Measurements from ENCODE around the gene MMP23B. TPM values are rescaled to one million over a fixed set of nuclear protein-coding genes. Genes with fewer than 3 reads are reported as not detected.
"Not testable (repeated sequence)": the region's sequence is repeated elsewhere in the genome, so short reads cannot be mapped to it uniquely, and the experiment has no call there.

Gene MMP23B
- polyA plus RNA-seq, 1 donor: 44.9 TPM

GRCh38 chr1:1666526-1666925, 34.6 kb downstream of the MMP23B start:
- no peak for DNase-seq (ENCODE audit: low read depth)

- no peak for DNase-seq (ENCODE audit: low read depth)
These were observed 37.8 kb downstream of the MMP23B start for GRCh38 chr1:1669468-1670440.

- no peak for DNase-seq (ENCODE audit: low read depth)
These were observed 38.9 kb downstream of the MMP23B start for GRCh38 chr1:1670866-1671265.

- no peak for DNase-seq (ENCODE audit: low read depth)
These were observed 39.6 kb downstream of the MMP23B start for GRCh38 chr1:1671365-1672119.

- no peak for DNase-seq (ENCODE audit: low read depth)
These were observed 40.4 kb downstream of the MMP23B start for GRCh38 chr1:1672181-1672965.

GRCh38 chr1:1674806-1675205, 42.8 kb downstream of the MMP23B start:
- not testable (repeated sequence) for DNase-seq (ENCODE audit: low read depth)

GRCh38 chr1:1675218-1675617, 43.2 kb downstream of the MMP23B start:
- DNase-seq (ENCODE audit: low read depth): not testable (repeated sequence)

- DNase-seq (ENCODE audit: low read depth): not testable (repeated sequence)
These were observed 44.1 kb downstream of the MMP23B start for GRCh38 chr1:1676087-1676486.

GRCh38 chr1:1677718-1678580, 46.0 kb downstream of the MMP23B start:
- DNase-seq (ENCODE audit: low read depth): no peak

- no peak for DNase-seq (ENCODE audit: low read depth)
These were observed 46.8 kb downstream of the MMP23B start for GRCh38 chr1:1678581-1679380.

DNA sequence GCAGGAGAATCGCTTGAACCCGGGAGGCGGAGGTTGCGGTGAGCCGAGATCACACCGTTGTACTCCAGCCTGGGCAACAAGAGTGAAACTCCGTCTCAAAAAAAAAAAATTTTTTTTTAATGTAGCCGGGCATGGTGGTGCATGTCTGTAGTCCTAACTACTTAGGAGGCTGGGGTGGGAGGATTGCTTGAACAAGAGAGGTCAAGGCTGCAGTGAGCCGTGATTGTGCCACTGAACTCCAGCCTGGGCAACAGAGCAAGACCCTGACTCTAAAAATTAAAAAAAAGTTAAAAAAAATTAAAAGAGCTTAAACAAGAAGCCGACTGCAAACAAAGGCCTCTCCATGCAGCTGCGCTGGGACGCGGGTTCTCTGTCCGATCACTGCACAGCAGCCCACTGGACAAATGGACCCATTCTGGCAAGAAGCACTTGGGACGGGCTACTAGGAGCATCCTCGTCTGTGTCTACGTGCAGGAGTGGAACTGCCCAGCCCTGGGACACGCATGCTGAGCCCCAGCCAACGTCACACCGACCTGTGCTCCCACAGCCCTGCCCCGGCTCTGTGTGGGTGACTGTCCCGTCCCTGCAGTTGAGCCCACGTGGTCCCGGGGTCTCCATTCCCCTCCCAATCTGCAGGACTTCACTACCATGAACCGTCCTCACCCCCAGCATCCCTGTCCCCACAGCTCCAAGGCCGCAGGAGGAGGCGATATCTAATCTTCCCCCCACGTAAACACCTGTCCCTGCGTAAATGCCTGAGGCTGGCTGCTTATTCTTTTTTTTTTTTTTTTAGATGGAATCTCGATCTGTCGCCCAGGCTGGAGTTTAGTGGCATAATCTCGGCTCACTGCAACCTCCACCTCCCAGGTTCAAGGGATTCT, 48.3 kb downstream of the MMP23B start:
- DNase-seq (ENCODE audit: low read depth): no peak

DNA sequence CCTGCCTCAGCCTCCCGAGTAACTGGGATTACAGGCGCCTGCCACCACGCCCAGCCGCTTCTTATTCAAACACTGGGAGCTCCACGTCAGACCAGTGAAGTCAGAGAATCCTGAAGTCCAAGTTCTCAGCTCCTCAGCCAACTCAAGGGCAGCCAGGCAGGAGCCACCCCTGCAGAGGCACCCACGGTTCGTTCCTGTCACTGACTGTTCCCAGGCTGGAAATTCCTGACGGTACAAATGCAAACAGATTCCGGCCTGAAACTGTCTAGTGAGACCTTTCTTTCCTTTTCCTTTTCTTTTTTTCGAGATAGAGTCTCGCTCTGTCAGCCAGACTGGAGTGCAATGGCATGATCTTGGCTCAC, 48.9 kb downstream of the MMP23B start:
- no peak for DNase-seq (ENCODE audit: low read depth)

DNA sequence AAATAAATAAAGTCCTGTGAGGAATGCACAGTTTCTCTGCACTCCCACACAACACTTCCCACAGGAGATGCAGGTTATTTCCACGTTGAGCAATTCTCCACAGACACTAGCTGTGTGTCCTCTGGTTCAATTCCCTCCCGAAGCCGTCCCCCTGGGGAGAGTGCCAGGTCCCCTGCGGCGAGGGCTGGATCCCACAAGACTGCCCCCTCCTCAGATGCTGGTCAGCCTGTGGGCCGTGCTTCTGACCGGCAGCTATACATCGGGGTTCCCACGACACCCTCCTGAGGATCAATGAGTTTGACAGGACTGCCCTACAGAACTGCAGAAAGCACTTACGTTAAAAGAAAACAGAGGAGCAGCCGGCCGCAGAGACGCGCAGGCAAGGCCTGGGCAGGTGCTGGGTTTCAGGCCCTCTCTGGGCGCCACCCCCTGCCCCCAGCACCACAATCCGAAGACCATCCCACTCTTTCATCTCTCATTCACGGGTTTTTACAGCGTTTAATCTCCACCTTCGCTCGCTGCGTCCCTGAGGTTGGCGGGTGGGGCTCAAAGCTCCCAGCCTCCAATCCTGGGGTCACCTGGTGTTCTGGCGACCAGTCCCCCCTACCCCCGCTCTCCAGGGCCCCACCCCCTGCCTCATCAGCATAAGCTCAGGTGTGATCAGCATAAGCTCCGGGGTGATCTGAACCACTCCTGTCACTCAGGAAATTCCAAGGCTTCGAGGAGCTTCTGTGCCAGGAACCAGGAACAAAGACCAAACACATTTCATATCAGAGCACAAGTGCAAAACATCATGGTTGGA, 51.3 kb downstream of the MMP23B start:
- no peak for DNase-seq (ENCODE audit: low read depth)

Other genes starting within 250 kb of the MMP23B start
- 169 TPM for gene CCNL2, start 232.8 kb upstream of the MMP23B start, polyA plus RNA-seq (ENCODE audit: insufficient read length)
- 111 TPM for gene MRPL20, start 224.9 kb upstream of the MMP23B start, polyA plus RNA-seq (ENCODE audit: insufficient read length)
- 22.1 TPM for gene ANKRD65, start 210.9 kb upstream of the MMP23B start, polyA plus RNA-seq (ENCODE audit: insufficient read length)
- gene VWA1, start 196.5 kb upstream of the MMP23B start, polyA plus RNA-seq (ENCODE audit: insufficient read length): 56.6 TPM
- 0.30 TPM for gene ATAD3C, start 182.5 kb upstream of the MMP23B start, polyA plus RNA-seq (ENCODE audit: insufficient read length)
- gene ATAD3B, start 160.4 kb upstream of the MMP23B start, polyA plus RNA-seq (ENCODE audit: insufficient read length): 12.0 TPM
- gene ATAD3A, start 120.0 kb upstream of the MMP23B start, polyA plus RNA-seq (ENCODE audit: insufficient read length): 16.7 TPM
- 4.1 TPM for gene TMEM240, start 91.5 kb upstream of the MMP23B start, polyA plus RNA-seq (ENCODE audit: insufficient read length)
- 95.9 TPM for gene SSU72, start 57.3 kb upstream of the MMP23B start, polyA plus RNA-seq (ENCODE audit: insufficient read length)
- gene FNDC10, start 32.0 kb upstream of the MMP23B start, polyA plus RNA-seq (ENCODE audit: insufficient read length): 2.0 TPM
- gene MIB2, start 16.7 kb upstream of the MMP23B start, polyA plus RNA-seq (ENCODE audit: insufficient read length): 78.7 TPM
- gene CDK11B, start 26.8 kb downstream of the MMP23B start, polyA plus RNA-seq (ENCODE audit: insufficient read length): 35.3 TPM
- gene SLC35E2B, start 60.6 kb downstream of the MMP23B start, polyA plus RNA-seq (ENCODE audit: insufficient read length): 47.2 TPM
- gene CDK11A, start 92.2 kb downstream of the MMP23B start, polyA plus RNA-seq (ENCODE audit: insufficient read length): 23.9 TPM
- 29.7 TPM for gene NADK, start 146.3 kb downstream of the MMP23B start, polyA plus RNA-seq (ENCODE audit: insufficient read length)